SIG-M5 treated with dmso at 0.1 percent for 504 hours (cell line): Measurements from ENCODE around the gene MCUR1.
"Not testable (repeated sequence)": the region's sequence is repeated elsewhere in the genome, so short reads cannot be mapped to it uniquely, and the experiment has no call there.

Experiments used
- DNase-seq: peaks from one replicate; lab custom pipeline; 2025; ENCODE audit not compliant: unreplicated experiment; lab: John Stamatoyannopoulos, UW

Gene MCUR1

DNA sequence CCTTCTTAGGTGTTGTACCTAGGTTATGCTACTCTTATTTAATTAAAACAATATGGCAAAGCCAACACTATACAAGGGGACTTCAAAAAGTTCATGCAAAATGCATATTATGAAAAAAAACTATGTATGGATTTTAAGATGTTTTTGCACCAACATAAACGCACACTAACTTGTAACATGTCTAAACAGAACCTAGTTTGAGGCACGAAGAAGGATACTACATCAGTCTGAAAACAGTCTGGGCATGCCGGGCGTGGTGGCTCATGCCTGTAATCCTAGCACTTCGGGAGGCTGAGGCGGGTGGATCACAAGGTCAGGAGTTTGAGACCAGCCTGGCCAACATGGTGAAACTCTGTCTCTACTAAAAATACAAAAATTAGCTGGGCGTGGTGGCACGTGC lies 34.2 kb downstream of the MCUR1 start:
- DNase-seq, result not testable (repeated sequence)

DNA sequence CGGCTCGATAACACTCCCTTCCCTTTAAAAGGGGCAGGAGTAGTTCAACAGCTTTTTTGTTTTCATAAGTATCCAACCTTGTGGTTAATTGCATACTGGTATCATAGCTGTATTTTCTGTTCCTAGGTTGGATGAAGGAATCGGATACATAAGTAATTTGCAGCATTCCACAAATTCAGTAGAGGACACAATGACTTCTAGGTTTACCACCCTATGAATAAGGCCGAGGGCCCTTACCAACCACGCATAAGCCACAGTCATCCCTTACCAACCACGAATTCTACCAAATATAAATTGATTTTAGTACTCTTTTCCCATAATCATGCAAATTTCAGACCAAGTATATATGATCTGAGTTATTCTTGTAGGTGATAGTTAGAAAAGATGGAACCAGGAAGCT lies 36.3 kb downstream of the MCUR1 start:
- no peak for DNase-seq

DNA sequence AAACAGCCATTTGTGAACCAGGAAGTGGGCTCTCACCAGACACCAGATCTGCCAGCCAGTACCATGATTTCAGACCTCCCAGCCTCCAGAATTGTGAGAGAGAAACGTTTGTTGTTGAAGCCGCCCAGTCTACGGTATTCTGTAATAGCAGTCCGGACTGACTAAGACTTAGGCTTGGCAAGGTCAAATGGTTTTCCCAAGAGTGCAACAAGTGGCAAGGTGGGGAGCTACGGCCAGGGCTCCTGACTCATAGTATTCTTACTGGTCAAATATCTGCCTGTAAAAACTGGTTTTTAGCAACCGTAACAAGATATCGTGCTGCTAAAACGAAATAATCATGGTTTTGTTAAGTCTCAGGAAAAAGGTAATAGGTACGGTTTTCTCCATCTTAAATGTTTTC lies 37.8 kb downstream of the MCUR1 start:
- no peak for DNase-seq

DNA sequence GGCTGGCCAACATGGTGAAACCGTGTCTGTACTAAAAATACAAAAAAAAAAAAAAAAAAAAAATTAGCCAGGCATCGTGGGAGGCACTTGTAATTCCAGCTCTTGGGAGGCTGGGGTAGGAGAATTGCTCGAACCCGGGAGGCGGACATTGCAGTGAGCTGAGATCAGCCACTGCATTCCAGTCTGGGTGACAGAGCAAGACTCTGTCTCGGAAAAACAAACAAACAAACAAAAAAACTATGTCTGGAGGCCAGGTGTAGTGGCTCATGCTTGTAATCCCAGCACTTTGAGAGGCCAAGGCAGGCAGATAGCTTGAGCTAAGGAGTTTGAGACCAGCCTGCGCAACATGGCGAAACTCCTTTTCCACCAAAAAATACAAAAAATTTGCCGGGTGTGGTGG lies 38.9 kb downstream of the MCUR1 start:
- DNase-seq, result not testable (repeated sequence)

DNA sequence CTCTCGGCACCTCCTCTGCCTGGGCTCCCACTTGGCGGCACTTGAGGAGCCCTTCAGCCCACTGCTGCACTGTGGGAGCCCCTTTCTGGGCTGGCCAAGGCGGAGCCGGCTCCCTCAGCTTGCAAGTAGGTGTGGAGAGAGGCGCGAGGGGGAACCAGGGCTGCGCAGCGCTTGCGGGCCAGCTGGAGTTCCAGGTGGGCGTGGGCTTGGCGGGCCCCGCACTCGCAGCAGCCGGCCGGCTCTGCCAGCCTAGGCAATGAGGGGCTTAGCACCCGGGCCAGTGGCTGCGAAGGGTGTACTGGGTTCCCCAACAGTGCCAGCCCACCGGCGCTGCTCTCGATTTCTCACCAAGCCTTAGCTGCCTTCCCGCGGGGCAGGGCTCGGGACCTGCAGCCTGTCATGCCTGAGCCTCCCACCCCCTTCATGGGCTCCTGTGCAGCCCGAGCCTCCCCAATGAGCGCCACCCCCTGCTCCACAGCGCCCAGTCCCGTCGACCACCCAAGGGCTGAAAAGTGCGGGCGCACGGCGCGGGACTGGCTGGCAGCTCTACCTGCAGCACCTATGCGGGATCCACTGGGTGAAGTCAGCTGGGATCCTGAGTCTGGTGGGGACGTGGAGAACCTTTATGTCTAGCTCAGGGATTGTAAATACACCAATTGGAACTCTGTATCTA lies 41.9 kb downstream of the MCUR1 start:
- DNase-seq, result not testable (repeated sequence)

DNA sequence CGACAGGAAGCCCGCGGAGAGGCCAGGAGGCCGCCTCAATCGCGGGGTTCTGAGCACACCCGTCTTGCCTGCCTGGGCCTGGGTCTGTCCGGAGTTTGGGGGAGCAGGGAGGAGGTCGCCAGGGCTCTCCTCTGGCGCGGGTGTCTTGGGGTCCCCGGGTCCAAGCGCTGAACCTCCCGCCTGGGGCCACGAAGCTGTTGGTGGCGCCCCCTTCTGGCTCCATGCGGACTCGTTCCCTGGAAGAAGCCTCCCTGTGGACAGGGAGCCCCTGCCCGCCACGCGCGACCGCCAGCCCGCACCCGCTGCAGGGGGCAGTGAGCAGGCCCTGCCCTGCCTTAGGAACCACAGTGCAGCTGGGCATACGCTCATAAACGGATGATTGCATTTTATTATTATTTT lies 44.7 kb downstream of the MCUR1 start:
- no peak for DNase-seq

DNA sequence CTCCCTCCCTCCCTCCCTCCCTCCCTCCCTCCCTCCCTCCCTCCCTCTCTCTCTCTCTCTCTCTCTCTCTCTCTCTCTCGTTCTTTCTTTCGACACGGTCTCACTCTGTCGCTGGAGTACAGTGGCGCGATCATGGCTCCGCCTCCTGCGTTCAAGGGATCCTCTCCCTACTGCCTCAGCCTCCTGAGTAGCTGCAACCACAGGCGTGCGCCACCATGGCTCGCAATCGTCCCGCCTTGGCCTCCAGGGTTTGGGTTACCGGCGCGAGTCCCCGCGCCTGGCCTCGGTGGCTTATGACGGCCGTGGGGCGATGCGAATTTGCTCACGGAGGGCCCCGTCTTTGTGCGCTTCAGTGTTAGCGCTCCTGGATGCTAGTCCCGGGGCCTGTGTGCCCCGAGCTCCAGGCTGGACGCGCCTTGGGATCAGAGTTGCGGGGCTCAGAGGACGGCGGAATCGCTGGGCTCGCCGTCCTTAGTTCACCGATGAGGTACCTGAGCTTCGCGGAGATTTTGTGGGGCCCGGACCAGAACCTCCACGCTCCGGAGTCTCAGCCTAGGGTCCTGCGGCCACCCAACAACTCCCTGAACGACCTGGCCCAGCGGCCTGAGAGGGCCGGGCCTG lies 45.2 kb downstream of the MCUR1 start:
- DNase-seq, result no peak

DNA sequence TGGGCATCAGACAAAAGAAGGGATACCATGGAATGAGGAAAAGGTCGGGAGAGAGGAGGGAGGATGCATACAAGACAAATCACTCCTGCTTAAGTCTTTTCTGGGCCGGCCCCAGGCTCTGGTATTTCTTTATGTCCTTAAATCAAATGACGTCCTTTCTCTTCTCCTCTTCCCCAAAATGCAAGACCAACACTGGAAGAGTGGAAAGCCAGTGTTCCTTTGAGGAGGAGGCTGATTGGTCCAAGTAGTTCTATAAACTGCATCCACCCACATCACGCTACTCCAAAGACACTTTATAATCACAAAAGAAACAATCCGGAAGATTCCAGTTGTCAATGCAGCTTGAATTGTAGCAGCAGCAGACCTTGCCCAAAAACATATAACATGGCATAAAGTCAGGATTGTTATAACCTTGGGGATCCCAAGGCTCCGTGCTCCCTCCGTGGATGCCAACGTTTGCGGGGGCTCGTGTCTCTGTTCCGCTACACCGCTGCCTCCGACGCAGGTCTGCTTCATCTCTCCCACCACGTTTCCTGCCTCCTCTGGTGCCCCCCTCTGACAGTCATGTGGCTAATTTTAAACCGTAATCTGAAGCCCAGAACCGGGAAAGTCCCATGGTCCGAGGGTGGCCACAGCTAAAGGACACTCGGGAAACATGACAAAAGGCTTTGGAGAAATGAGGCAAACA lies 47.1 kb downstream of the MCUR1 start:
- no peak for DNase-seq

DNA sequence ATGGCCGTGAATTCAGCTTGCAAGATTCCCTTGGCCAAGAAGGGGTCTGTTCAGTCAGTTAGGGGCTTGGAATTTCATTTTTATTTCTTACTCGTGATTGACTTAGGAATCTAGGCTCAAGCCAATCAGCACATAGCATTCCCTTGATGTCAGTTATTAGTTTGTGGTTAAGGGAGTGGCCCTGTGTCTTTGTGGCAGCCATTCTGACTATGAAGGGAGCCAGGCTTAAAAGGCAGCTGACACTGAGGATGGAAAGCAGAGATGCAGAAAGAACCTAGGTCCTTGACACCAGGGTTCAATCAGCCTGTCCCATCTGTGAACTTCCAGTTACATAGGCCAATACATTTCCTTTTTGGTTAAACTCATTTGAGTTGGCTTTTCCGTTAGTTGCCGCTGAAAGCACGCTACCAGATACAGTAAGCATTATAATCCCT lies 48.1 kb downstream of the MCUR1 start:
- DNase-seq, result no peak

DNA sequence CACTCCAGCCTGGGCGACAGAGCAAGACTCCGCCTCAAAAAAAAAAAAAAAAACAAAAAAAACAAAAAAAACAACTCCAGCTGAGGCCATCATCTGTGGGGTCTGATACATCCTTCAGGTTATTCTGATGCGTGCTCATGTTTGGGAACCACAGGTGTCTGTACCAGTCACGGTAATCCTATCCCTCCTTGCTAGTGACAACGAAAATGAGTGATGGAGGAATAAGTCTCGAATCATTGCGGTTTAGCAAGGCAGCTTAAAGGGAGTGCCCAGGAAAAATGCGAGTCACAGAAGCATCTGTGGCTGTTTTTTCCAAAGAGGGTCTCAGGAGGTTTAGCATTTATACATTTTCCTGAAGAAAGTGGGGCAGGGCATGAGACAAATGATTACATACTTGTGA lies 48.8 kb downstream of the MCUR1 start:
- no peak for DNase-seq

DNA sequence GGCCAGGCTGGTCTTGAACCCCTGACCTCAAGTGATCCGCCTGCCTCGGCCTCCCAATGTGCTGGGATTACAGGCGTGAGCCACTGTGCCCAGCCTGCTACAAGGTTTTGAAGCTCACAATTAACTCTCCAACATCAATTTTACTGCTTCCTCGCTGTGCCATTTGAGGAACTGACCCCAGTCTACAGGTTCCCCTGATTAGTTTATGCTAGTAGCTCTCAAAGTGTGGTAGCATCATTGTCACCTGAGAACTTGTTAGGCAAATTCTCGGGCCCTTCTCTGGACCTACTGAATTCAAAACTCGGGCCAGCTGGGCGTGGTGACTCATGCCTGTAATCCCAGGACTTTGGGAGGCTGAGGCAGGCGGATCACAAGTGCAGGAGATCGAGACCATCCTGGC lies 49.4 kb downstream of the MCUR1 start:
- DNase-seq, result no peak

DNA sequence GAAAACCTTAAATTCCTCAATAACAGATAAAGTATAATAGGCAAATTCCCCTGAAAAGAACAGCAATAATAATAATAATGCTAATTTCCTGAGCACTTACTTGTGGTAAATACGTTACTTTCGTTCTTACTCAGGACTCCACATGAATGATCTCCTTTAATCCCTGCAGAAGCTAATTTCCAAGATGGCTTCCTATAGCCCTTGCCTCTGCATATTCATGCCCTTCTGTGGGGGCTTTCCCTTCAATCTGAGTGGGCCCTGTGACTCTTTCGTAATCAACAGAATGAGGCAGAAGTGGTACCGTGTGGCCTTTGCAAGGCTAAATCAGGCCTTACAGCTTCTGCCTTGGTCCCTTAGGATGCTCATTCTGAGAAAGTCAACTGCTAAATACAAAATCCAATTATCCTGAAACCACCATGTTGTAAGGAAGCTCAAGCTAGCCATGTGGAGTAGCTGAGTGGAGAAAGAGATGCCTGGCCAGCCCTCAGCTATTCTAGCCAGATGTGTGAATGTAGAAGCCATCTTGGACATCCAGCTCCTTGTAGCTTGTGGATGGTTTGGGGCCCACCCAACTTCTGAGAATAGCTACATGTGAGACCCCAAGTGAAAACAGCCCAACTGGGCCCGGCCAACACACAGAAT lies 50.5 kb downstream of the MCUR1 start:
- DNase-seq, result no peak

DNA sequence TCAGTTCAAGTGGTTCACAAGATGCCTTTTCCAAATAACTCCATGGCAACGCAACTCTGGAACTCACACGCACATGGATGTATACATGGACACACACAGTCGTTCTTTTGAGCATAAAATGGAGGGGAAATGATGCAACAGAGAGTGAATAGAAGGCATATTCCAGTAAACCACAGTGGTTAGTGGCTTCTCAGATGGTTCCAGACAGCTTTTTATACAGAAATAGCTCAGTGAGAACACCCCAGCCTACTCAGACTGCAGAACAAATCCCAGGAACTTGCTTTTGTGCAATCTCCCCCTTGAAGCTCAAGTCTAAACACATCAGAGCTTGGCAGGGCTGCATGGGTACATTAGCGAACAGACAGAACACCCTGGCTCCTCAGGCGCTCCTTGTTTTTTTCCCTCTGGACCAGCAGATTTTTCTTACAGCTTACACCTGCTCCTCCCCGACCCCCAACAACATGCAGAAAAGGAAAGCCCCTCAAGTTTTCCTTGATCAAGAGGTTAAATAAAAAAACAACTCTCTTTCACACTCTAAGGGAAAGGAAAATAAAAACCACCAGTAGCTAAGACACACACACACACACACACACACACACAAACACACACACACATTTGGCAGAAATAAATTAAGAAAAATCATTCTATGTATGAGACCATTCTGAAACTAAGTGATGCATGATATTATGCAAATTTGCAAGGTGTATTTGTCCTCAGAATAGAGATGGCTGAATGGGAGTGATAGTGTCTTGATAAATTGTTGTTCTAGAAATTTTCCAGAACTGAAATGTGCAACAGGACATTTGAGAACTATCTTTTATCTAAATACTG lies 51.5 kb downstream of the MCUR1 start:
- DNase-seq, result peak; percentile 96

DNA sequence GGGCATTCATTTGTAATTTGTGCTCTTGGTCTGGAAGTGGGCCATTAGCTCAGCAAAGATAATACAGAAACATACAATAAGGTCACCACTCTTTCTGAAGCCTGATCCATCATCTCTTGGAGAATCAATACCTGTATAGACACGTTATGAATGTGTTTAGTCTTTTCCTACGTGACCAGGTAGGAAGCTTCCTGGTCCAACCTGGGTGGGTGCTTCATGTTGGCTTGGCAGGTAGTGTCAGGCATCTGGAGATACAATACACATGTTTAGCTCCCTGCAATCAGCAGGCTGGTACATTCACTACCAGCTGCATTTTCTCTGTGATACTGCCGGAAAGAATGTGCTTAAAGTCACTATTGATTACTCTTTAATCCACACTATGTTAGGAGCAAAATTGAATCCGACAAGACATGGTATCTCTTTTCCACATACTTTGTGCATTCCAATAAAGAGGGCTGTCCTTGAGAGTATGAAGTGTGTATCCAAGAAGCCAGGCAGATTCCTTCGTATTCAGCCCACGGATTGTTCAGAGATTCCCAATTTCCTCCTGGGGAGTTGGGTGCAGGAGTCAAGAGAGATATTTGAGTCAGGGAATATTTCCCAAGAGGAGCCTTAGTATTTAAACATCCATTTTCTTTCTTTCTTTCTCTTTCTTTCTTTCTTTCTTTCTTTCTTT lies 52.9 kb downstream of the MCUR1 start:
- DNase-seq, result no peak

DNA sequence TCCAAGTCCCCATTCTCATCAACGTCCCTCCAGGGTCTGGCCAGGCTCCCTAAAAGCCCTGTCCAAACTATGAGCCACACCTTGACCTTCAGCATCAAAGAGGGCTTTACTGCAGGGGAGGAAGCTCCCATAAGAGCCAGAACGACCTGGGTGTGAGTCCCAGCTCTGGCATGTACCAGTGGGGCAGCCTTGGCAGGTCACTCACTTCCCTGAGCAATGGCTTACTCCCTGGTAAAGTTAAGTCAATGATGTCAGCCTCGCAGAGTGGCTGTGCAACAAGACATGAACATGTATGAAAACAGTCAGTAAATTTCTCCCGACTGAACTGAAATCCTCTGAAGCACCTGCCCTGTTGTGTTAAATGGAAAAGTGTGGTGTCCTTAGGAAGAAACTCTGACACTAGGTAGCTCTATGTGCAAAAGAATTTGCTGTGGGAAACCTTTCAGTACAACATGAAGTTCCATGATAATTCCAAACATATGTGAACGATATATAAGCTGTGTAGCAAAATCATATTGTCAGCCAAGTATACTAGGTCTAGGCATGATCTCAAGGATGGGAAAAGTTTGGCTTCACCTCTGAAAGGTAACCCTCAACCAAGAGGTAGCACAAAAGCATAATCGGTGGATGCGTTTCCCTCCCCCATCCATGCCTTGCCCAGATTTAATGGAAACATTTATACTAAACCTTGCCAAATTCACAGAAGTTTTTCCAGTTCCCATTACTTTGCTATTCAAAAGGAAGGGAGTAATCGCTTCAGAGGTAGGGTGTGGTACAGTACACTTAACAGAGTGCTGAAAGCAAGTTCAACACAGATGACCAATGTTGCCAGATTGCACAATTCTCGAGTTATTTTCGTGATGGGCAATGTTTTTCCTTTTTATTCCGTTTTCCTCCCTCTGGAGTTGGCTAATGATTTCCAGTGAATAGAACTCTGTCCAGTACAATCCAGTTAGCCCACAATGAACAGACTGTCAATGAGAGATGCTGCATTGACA lies 53.8 kb downstream of the MCUR1 start:
- no peak for DNase-seq

DNA sequence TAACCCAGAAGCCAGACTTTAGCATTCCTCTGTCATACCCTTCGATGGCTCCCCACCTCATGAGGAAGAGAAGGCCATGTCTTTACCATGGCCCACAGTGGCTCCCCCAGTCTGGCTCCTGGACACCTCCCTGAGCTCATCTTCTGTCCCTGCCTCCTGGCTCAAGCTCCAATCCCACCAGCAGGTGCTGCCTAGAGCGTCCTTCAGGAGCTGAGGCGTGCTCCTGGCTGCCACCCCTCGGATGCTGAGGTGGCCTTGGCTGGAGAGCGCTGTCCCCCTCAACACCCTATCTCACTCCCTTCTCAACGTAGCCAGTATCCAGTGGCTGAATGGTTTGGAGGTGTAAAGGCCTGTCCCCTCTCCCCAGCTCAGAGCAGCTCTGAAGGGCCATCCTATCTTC lies 55.3 kb downstream of the MCUR1 start:
- no peak for DNase-seq

DNA sequence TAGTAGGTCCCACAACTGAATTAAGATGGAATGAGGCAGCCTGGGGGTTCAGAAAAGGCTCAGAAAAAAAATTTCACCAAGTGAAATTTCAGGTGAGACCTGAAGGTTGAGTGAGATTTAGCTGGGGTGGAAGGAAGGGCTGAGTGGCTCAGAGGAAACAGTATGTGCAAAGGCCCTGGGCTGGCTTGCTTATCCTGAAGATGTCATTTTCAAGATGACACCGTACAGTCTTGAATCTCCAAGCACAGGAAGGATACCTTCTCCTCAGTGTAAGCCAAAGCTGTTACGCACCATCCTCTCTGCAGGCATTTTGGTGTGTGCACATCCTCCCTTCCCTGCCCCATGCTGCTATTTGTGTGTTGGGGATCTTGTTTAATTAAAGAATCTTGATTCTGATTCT lies 59.7 kb downstream of the MCUR1 start:
- no peak for DNase-seq

DNA sequence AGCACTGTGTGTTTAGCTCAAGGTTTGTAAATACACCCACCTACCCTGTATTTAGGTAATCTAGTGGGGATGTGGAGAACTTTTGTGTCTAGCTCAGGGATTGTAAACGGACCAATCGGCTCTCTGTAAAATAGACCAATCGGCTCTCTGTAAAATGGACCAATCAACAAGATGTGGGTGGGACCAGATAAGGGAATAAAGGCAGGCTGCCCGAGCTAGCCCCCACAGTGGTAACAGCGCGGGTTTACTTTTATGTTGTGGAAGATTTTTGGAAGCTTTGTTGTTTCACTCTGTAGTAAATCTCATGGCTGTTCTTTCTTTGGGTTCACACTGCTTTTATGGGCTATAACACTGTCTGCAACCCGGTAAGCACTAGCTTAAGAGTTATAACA lies 70.6 kb downstream of the MCUR1 start:
- no peak for DNase-seq

DNA sequence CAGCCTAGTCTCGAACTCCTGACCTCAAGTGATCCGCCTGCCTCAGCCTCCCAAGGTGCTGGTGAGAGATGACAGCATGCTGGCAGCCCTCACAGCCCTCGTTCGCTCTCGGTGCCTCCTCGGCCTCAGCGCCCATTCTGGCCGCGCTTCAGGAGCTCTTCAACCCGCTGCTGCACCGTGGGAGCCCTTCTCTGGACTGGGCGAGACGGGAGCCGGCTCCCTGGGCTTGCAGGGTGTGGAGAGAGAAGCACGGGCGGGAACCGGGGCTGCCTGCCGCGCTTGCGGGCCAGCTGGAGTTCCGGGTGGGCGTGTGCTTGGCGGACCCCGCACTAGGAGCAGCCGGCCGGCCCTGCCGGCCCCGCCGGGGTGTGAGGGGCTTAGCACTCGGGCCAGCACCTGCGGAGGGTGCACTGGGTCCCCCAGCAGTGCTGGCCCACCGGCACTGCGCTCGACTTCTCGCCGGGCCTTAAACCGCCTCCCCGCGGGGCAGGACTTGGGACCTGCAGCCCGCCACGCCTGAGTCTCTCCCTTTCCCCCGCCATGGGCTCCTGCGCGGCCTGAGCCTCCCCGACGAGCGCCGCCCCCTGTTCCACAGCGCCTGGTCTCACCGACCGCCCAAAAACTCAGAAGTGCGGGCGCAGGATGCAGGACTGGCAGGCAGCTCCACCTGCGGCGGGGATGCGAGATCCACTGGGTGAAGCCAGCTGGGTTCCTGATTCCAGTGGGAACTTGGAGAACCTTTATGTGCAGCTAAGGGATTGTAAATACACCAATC lies 71.2 kb downstream of the MCUR1 start:
- no peak for DNase-seq
